ENCODE data around the gene DCLK2. TPM values are rescaled to one million over a fixed set of nuclear protein-coding genes. Genes with fewer than 3 reads are reported as not detected.

Gene DCLK2
- total RNA-seq, 2 experiments from 2014 or later: not detected

GRCh38 chr4:150090836-150091235, 12.6 kb downstream of the DCLK2 start:
- H3K9me3 Mint-ChIP-seq: no peaks in the 10 kb centered on the region
- Histone ChIP-seq H3K36me3 (ENCODE audit: insufficient read depth, low read length) (no peaks in the 10 kb centered on the region), H3K27ac (ENCODE audit: low read depth in 1 of 2, low read length in 2 of 2) (no peak overlapping the region), H3K9me3 (ENCODE audit: control insufficient read depth in 1 of 2, insufficient read depth in 1 of 2, low read length in 2 of 2) (no peaks in the 10 kb centered on the region), H3K27me3 (ENCODE audit: control insufficient read depth in 1 of 2, insufficient read depth in 2 of 2, low read length in 2 of 2) (no peaks in the 10 kb centered on the region), H3K4me1 (ENCODE audit: insufficient read depth, low read length) (no peaks in the 10 kb centered on the region), H3K4me3 (ENCODE audit: low read length) (no peak overlapping the region)
- ChIA-PET POLR2A (no interaction called here), CTCF (no interaction called here)
- peaks cover 35% of the 10 kb centered on the region for H3K27me3 Mint-ChIP-seq
- H3K27ac Mint-ChIP-seq: no peak overlapping the region
- TF ChIP-seq CTCF (IDR thresholded peaks at IDR 0.05): no peak
- ATAC-seq (ENCODE audit: poor library complexity) (no peak), DNase-seq (no peak)
- H3K36me3 Mint-ChIP-seq (ENCODE audit: low read depth): no peaks in the 10 kb centered on the region
- H3K4me3 Mint-ChIP-seq: no peak overlapping the region
- H3K4me1 Mint-ChIP-seq (ENCODE audit: low read depth): no peaks in the 10 kb centered on the region
- intact Hi-C loops (cut with DNase I, micrococcal nuclease): no loop called here

- H3K27me3 ChIP-seq (ENCODE audit: control insufficient read depth in 1 of 2, insufficient read depth in 2 of 2, low read length in 2 of 2): no peaks in the 10 kb centered on the region
- ATAC-seq (ENCODE audit: poor library complexity) (no peak), DNase-seq (no peak)
- POLR2A ChIA-PET: interaction anchor here (0.6 kb wide), 1 partner anchor 14 kb away, joined by 3 read pairs; no protein-coding TSS in a partner anchor
- no peak overlapping the region for H3K27ac ChIP-seq (ENCODE audit: low read depth in 1 of 2, low read length in 2 of 2)
- H3K36me3 Mint-ChIP-seq (ENCODE audit: low read depth): no peaks in the 10 kb centered on the region
- H3K4me1 ChIP-seq (ENCODE audit: insufficient read depth, low read length): no peaks in the 10 kb centered on the region
- H3K9me3 ChIP-seq (ENCODE audit: control insufficient read depth in 1 of 2, insufficient read depth in 1 of 2, low read length in 2 of 2): no peaks in the 10 kb centered on the region
- TF ChIP-seq CTCF (IDR thresholded peaks at IDR 0.05): no peak
- H3K4me1 Mint-ChIP-seq (ENCODE audit: low read depth): no peaks in the 10 kb centered on the region
- no peak overlapping the region for H3K4me3 Mint-ChIP-seq
- intact Hi-C loops (cut with DNase I, micrococcal nuclease): no loop called here
- H3K9me3 Mint-ChIP-seq: no peaks in the 10 kb centered on the region
- peaks cover 24% of the 10 kb centered on the region for H3K27me3 Mint-ChIP-seq
- H3K27ac Mint-ChIP-seq: no peak overlapping the region
- no peak overlapping the region for H3K4me3 ChIP-seq (ENCODE audit: low read length)
- H3K36me3 ChIP-seq (ENCODE audit: insufficient read depth, low read length): no peaks in the 10 kb centered on the region
- CTCF ChIA-PET: no interaction called here
These were observed 16.4 kb downstream of the DCLK2 start for GRCh38 chr4:150094676-150095075.

- no peak for TF ChIP-seq CTCF (IDR thresholded peaks at IDR 0.05)
- H3K4me3 ChIP-seq (ENCODE audit: low read length): no peak overlapping the region
- H3K4me1 Mint-ChIP-seq (ENCODE audit: low read depth): no peaks in the 10 kb centered on the region
- no peak for DNase-seq
- CTCF ChIA-PET: no interaction called here
- POLR2A ChIA-PET: no interaction called here
- H3K36me3 ChIP-seq (ENCODE audit: insufficient read depth, low read length): no peaks in the 10 kb centered on the region
- no peaks in the 10 kb centered on the region for H3K4me1 ChIP-seq (ENCODE audit: insufficient read depth, low read length)
- ATAC-seq (ENCODE audit: poor library complexity): no peak
- no peaks in the 10 kb centered on the region for H3K9me3 Mint-ChIP-seq
- H3K9me3 ChIP-seq (ENCODE audit: control insufficient read depth in 1 of 2, insufficient read depth in 1 of 2, low read length in 2 of 2): no peaks in the 10 kb centered on the region
- intact Hi-C loops (cut with DNase I, micrococcal nuclease): no loop called here
- H3K27ac Mint-ChIP-seq: no peak overlapping the region
- no peak overlapping the region for H3K4me3 Mint-ChIP-seq
- H3K36me3 Mint-ChIP-seq (ENCODE audit: low read depth): no peaks in the 10 kb centered on the region
- H3K27ac ChIP-seq (ENCODE audit: low read depth in 1 of 2, low read length in 2 of 2): no peak overlapping the region
- H3K27me3 ChIP-seq (ENCODE audit: control insufficient read depth in 1 of 2, insufficient read depth in 2 of 2, low read length in 2 of 2): no peaks in the 10 kb centered on the region
- peaks cover 10% of the 10 kb centered on the region for H3K27me3 Mint-ChIP-seq
These were observed 18.4 kb downstream of the DCLK2 start for GRCh38 chr4:150096625-150097024.

Data from CD4-positive, alpha-beta T cell (primary cell).